Activated T-helper 17 cell treated with anti-CD3 and anti-CD28 coated beads, Interleukin-2, amount 50 U/mL, for 72 hours (primary cell): ENCODE data around the gene PLCL2. TPM values are rescaled to one million over a fixed set of nuclear protein-coding genes. Genes with fewer than 3 reads are reported as not detected.

Experiments used
- ATAC-seq: fragments of 150-1000 bp; cut with Tn5 transposase; replicated peaks from 2 replicates; pipeline ENCODE4 v1.10.0; 2021; ENCODE audit warnings: mild to moderate bottlenecking, moderate library complexity
- H3K27ac Mint-ChIP-seq: one replicate; pipeline ENCODE4 v1.8.0; 2022; ENCODE audit warnings: mixed read lengths
- H3K27me3 Mint-ChIP-seq: one replicate; pipeline ENCODE4 v1.8.0; 2022; ENCODE audit warnings: mixed read lengths
- H3K36me3 Mint-ChIP-seq: one replicate; pipeline ENCODE4 v1.8.0; 2022; ENCODE audit warnings: low read depth, mild to moderate bottlenecking, mixed read lengths
- H3K4me1 Mint-ChIP-seq: one replicate; pipeline ENCODE4 v1.8.0; 2022; ENCODE audit warnings: mixed read lengths
- H3K4me3 Mint-ChIP-seq: one replicate; pipeline ENCODE4 v1.8.0; 2022; ENCODE audit warnings: mild to moderate bottlenecking, mixed read lengths
- H3K9me3 Mint-ChIP-seq: one replicate; pipeline ENCODE4 v1.8.0; 2022; ENCODE audit warnings: mixed read lengths
- total RNA-seq, 2 donors: library from RNA; stranded (reverse); gene quantifications; one replicate each; pipeline ENCODE4 v1.2.3, GENCODE V29; 2022

PLCL2 gene
- total RNA-seq, 2 donors from 2014 or later, result 15.1 to 16.2 TPM

DNA sequence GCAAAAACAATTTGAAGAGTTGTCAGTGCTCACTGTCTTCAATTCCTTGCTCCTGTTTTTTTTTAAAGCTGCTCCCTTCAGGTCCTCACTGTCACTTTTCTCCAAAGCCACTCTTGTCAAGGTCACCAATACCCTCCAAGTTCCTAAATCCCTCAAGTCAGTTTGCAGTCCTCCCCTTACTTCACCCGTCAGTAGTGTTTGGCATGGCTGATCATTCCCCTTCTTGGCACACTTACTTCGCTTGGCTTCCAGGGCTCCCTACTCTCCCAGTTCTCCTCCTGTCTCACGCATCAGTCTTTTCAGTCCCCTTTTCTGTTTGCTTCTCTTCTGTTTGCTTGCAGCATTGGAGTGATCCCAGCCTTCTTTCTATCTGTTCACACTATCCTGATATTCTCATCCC is 25.5 kb downstream of the PLCL2 start:
- Mint-ChIP-seq H3K36me3 (no peaks in the 10 kb centered on the region), H3K27me3 (no peaks in the 10 kb centered on the region), H3K27ac (no peak overlapping the region), H3K4me3 (no peak overlapping the region), H3K4me1 (peaks cover 41% of the 10 kb centered on the region), H3K9me3 (no peaks in the 10 kb centered on the region)
- no peak for ATAC-seq

DNA sequence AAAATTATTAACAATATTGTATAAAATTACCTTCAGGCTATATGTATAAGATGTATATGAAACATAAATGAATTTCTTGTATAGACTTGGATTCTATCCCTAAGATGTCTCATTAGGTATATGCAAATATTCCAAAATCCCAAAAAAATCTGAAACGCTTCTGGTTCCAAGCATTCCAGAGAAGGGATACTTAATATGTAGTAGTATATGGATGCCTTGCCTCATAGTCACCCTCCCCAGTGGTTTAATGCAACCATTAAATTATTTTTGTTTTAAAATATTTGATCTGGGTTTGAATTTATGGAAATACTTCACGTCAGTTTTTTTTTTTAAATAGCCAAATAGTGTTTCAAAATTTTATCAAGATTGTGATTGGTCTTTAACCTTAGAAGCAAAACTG is 27.2 kb downstream of the PLCL2 start:
- Mint-ChIP-seq H3K4me3 (peak overlapping the region; percentile 46), H3K4me1 (peaks cover 55% of the 10 kb centered on the region), H3K9me3 (no peaks in the 10 kb centered on the region), H3K27ac (no peak overlapping the region), H3K27me3 (no peaks in the 10 kb centered on the region), H3K36me3 (no peaks in the 10 kb centered on the region)
- ATAC-seq, result no peak

DNA sequence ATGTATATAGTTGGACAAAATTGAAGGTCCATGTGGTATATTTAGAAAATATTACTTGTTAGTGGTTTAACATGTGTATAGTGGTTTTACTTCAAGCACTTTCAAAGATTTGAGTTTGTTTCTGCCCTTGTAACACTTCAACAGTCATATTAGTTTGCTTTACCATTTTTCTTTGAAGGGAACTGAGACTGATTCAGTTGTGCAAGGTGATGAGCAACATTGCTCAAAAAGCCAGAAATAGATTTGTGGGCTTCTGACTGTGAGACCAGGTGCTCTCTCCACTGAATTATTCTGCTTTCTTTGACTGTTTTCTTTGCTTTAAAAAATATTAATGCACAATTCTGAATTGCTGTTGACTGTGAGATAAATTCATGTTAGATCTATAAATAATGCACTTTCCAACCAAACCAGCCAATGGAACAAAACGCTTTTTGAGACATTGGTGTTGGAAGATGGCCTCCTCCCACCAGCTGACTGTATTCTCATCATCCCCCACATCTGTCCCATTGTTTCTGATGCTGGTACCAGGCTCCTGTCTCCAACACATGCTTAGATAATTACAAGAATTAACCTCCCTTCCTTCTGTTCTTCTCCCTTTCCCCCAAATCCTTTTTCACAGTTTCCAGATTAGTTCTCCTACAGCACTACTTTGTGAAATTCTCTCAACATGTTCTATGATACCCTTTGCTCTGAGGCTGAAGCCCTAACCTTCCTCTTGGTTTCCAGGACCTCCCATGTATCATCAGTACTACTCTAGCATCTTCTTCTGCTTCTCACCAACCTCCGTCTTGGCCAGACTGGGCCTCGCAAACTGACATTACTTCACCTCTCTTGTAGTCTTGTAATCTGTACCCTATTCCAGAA is 27.9 kb downstream of the PLCL2 start:
- Mint-ChIP-seq H3K36me3 (no peaks in the 10 kb centered on the region), H3K4me1 (peaks cover 62% of the 10 kb centered on the region), H3K9me3 (no peaks in the 10 kb centered on the region), H3K27ac (peak overlapping the region; percentile 29), H3K4me3 (peak overlapping the region; percentile 46), H3K27me3 (no peaks in the 10 kb centered on the region)
- ATAC-seq, result peak; percentile 73

DNA sequence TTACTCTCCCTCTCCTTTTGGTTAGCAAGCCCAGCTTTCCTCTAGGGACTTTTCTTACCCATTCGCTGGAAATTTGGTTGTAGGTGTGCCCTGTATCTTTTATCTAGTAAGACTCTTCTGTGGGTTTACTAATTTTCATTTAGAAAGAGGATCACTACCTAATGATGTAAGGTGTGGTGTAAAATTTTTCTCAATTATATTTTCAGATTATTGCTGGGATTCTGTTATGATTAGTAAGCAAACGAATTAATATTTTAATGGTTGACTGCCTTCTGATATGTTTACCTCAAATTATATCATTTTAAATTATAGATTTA is 28.5 kb downstream of the PLCL2 start:
- H3K27me3 Mint-ChIP-seq, result no peaks in the 10 kb centered on the region

GRCh38 chr3:16916840-16917239 is 32.1 kb downstream of the PLCL2 start:
- peak overlapping the region; percentile 62 for H3K4me3 Mint-ChIP-seq
- H3K27ac Mint-ChIP-seq, result peak overlapping the region; percentile 69
- H3K9me3 Mint-ChIP-seq, result no peaks in the 10 kb centered on the region
- H3K27me3 Mint-ChIP-seq, result no peaks in the 10 kb centered on the region
- H3K36me3 Mint-ChIP-seq, result no peaks in the 10 kb centered on the region
- H3K4me1 Mint-ChIP-seq, result peaks cover 45% of the 10 kb centered on the region
- peak; percentile 57 for ATAC-seq

More for the DNA sequence above, 28.5 kb downstream of the PLCL2 start:
- peak overlapping the region; percentile 29 for H3K27ac Mint-ChIP-seq
- no peaks in the 10 kb centered on the region for H3K36me3 Mint-ChIP-seq
- H3K4me1 Mint-ChIP-seq, result peaks cover 62% of the 10 kb centered on the region
- no peaks in the 10 kb centered on the region for H3K9me3 Mint-ChIP-seq
- peak overlapping the region; percentile 46 for H3K4me3 Mint-ChIP-seq
- ATAC-seq, result no peak

- peaks cover 45% of the 10 kb centered on the region for H3K4me1 Mint-ChIP-seq
- H3K9me3 Mint-ChIP-seq, result no peaks in the 10 kb centered on the region
- H3K4me3 Mint-ChIP-seq, result peak overlapping the region; percentile 62
- peak overlapping the region; percentile 69 for H3K27ac Mint-ChIP-seq
- no peaks in the 10 kb centered on the region for H3K36me3 Mint-ChIP-seq
- ATAC-seq, result peak; percentile 91
- H3K27me3 Mint-ChIP-seq, result no peaks in the 10 kb centered on the region
These were observed 32.6 kb downstream of the PLCL2 start for GRCh38 chr3:16917256-16917935.

- Mint-ChIP-seq H3K36me3 (no peaks in the 10 kb centered on the region), H3K9me3 (no peaks in the 10 kb centered on the region), H3K27ac (peak overlapping the region; percentile 69), H3K4me3 (peak overlapping the region; percentile 62), H3K27me3 (no peaks in the 10 kb centered on the region), H3K4me1 (peaks cover 40% of the 10 kb centered on the region)
- peak; percentile 15 for ATAC-seq
These were observed 33.4 kb downstream of the PLCL2 start for GRCh38 chr3:16917980-16918682.

GRCh38 chr3:16918683-16919025 is 33.9 kb downstream of the PLCL2 start:
- Mint-ChIP-seq H3K4me3 (no peak overlapping the region), H3K36me3 (no peaks in the 10 kb centered on the region), H3K9me3 (no peaks in the 10 kb centered on the region), H3K27ac (no peak overlapping the region), H3K27me3 (no peaks in the 10 kb centered on the region), H3K4me1 (peaks cover 43% of the 10 kb centered on the region)
- no peak for ATAC-seq

DNA sequence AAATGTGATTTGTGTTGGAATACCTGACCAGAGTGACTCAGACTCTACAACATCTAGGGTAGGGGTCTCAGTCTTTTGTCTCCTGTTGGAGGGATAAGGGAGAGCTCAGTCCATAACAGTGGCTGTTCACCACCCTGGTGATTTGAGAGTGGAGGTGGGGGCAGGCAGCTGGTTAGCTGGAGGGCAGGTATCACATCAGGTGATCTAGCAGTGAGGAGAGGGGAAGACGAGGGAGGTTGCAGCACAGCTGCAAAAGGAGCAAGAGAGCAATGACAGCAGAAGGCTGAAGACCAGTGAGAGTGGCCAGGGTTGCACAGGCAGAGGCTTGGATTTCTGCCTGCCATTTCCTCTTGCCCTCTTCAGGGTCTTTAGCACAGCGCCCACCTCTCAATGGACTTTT is 38.4 kb downstream of the PLCL2 start:
- peak overlapping the region; percentile 19 for H3K27ac Mint-ChIP-seq
- H3K4me1 Mint-ChIP-seq, result peaks cover 17% of the 10 kb centered on the region

DNA sequence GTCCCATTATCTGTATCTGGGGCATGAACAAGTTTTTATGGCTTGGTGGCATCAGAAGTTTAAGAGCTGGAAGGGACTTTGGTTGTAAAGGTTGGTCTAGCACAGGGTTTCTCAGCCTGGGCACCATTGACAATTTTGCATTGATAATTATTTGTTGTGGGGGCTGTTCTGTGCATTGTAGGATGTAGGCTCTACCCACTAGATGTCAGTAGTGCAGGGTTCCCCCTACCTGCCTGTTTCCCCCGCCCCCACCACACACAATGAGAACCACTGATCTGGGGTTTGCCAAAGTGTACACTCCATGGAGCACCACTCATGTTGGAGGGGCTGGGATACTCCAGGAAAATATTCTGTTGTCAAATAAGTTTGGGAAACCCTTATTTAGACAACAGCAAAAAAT is 42.7 kb downstream of the PLCL2 start:
- Mint-ChIP-seq H3K4me3 (no peak overlapping the region), H3K4me1 (peaks cover 30% of the 10 kb centered on the region), H3K9me3 (no peaks in the 10 kb centered on the region), H3K36me3 (no peaks in the 10 kb centered on the region), H3K27me3 (no peaks in the 10 kb centered on the region), H3K27ac (no peak overlapping the region)
- no peak for ATAC-seq

More for the DNA sequence above, 38.4 kb downstream of the PLCL2 start:
- no peak overlapping the region for H3K4me3 Mint-ChIP-seq
- no peaks in the 10 kb centered on the region for H3K9me3 Mint-ChIP-seq
- no peaks in the 10 kb centered on the region for H3K36me3 Mint-ChIP-seq
- H3K27me3 Mint-ChIP-seq, result no peaks in the 10 kb centered on the region
- no peak for ATAC-seq

DNA sequence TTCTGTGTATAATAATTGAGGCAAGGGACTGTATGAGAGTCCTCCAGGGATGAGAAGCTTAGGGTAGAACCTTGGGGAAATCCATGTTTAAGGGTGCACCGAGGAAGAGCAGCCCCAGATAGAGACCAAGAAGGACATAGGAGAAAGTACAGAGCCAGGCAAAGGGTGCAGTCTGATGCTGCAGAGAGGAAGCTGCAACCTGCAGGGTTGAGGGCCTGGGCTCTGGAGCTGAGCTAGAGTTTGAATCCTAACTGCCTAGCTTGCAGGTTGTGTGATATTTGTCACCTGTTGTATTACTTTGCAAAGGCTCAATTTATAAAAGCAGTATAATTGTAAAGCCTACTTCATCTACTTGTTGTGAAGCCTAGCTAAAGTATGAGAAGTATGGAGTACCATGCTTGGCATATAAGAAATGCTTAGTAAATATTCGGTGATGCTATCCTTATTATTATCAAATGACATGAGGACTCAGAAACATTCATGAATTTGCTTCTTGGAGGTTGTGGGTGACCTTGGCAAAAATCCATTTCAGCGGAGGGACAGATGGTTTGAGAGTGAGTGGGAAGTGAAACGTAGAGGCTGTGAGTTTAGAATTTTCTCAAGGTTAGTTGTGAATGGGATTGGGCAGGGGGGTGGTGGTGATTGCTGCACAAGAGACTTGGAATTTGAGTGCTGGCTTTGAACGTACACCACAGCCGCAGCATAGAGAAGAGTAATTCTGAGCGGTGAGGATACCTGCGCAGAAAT is 43.8 kb downstream of the PLCL2 start:
- H3K27me3 Mint-ChIP-seq, result no peaks in the 10 kb centered on the region
- H3K36me3 Mint-ChIP-seq, result no peaks in the 10 kb centered on the region
- no peak overlapping the region for H3K4me3 Mint-ChIP-seq
- ATAC-seq, result no peak
- H3K4me1 Mint-ChIP-seq, result peaks cover 31% of the 10 kb centered on the region
- no peaks in the 10 kb centered on the region for H3K9me3 Mint-ChIP-seq
- no peak overlapping the region for H3K27ac Mint-ChIP-seq

DNA sequence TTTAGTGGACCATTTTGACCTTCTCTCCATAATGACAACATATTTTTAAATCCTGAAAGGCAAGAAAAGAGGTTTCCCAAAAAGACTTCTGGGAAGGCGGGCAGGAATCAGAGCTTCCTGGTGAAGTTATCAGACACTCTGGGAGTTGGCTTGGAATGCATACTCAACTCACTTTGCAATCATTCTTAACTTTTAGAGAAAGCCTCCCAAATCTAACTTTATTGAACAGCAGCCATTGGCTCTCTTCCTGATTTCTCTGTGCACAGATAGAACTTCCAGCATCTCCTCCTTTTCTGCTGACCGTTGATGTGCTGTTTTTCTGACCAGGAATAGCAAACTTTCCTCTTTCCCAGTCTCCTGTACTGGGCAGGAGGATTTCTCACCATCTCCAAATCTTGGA is 44.6 kb downstream of the PLCL2 start:
- ATAC-seq, result no peak
- Mint-ChIP-seq H3K4me1 (peaks cover 31% of the 10 kb centered on the region), H3K4me3 (no peak overlapping the region), H3K27ac (no peak overlapping the region), H3K27me3 (no peaks in the 10 kb centered on the region), H3K9me3 (no peaks in the 10 kb centered on the region), H3K36me3 (no peaks in the 10 kb centered on the region)

- H3K27ac Mint-ChIP-seq, result peak overlapping the region; percentile 49
- no peaks in the 10 kb centered on the region for H3K9me3 Mint-ChIP-seq
- peaks cover 48% of the 10 kb centered on the region for H3K4me1 Mint-ChIP-seq
- peaks cover 4% of the 10 kb centered on the region for H3K36me3 Mint-ChIP-seq
- no peaks in the 10 kb centered on the region for H3K27me3 Mint-ChIP-seq
- H3K4me3 Mint-ChIP-seq, result peak overlapping the region; percentile 44
- ATAC-seq, result no peak
These were observed 48.1 kb downstream of the PLCL2 start for GRCh38 chr3:16932877-16933276.

- H3K4me3 Mint-ChIP-seq, result peak overlapping the region; percentile 52
- H3K4me1 Mint-ChIP-seq, result peaks cover 35% of the 10 kb centered on the region
- H3K27me3 Mint-ChIP-seq, result no peaks in the 10 kb centered on the region
- ATAC-seq, result no peak
- no peaks in the 10 kb centered on the region for H3K9me3 Mint-ChIP-seq
- H3K36me3 Mint-ChIP-seq, result peaks cover 4% of the 10 kb centered on the region
- peak overlapping the region; percentile 77 for H3K27ac Mint-ChIP-seq
These were observed 51.0 kb downstream of the PLCL2 start for GRCh38 chr3:16935781-16936180.
